Retinal pigment epithelial cell (primary cell): ENCODE results near the gene RASGEF1C.

Experiments
- DNase-seq: peaks from one replicate; pipeline ENCODE4 v3.0.0-alpha.2; 2010; ENCODE audit warnings: low read depth
- H3K4me3 ChIP-seq: 2 replicates; pipeline ENCODE4 v1.5.1; 2011; ENCODE audit warnings: mild to moderate bottlenecking, low read length, control low read depth, moderate library complexity
- CTCF ChIP-seq: conservative IDR thresholded peaks from 2 replicates; pipeline ENCODE4 v1.5.1; 2011; ENCODE audit warnings: low read depth, low read length, control low read depth, inconsistent platforms

The RASGEF1C gene

GRCh38 chr5:180169248-180170105 is 39.5 kb downstream of the RASGEF1C start:
- TF ChIP-seq CTCF: no peak
- H3K4me3 ChIP-seq: no peak overlapping the region
- no peak for DNase-seq

- no peak overlapping the region for H3K4me3 ChIP-seq
- no peak for TF ChIP-seq CTCF
- DNase-seq: no peak
Measured at GRCh38 chr5:180168758-180169157, 40.3 kb downstream of the RASGEF1C start.

- H3K4me3 ChIP-seq: no peak overlapping the region
- no peak for TF ChIP-seq CTCF
Measured at GRCh38 chr5:180166176-180166575, 42.8 kb downstream of the RASGEF1C start.

GRCh38 chr5:180162304-180162661 is 46.7 kb downstream of the RASGEF1C start:
- H3K4me3 ChIP-seq: no peak overlapping the region
- DNase-seq: no peak
- TF ChIP-seq CTCF: no peak

More at GRCh38 chr5:180166176-180166575, 42.8 kb downstream of the RASGEF1C start:
- no peak for DNase-seq

GRCh38 chr5:180161420-180162303 is 47.3 kb downstream of the RASGEF1C start:
- no peak overlapping the region for H3K4me3 ChIP-seq
- TF ChIP-seq CTCF: no peak
- DNase-seq: no peak

- no peak for DNase-seq
- H3K4me3 ChIP-seq: no peak overlapping the region
- TF ChIP-seq CTCF: no peak
Measured at GRCh38 chr5:180160789-180161188, 48.2 kb downstream of the RASGEF1C start.
